ENCODE measurements around the gene RBBP7.
A peak's percentile ranks its signal among the peaks of the same experiment; 100 is the strongest.
"Not testable (repeated sequence)": the region's sequence is repeated elsewhere in the genome, so short reads cannot be mapped to it uniquely, and the experiment has no call there.

Gene RBBP7

GRCh38 chrX:16862829-16863228, 7.3 kb downstream of the RBBP7 start:
- DNase-seq: no peak

GRCh38 chrX:16856744-16857143, 13.4 kb downstream of the RBBP7 start:
- DNase-seq: no peak

GRCh38 chrX:16856076-16856404, 14.1 kb downstream of the RBBP7 start:
- DNase-seq: not testable (repeated sequence)

- no peak for DNase-seq
These were observed 14.6 kb downstream of the RBBP7 start for GRCh38 chrX:16855363-16856075.

- DNase-seq: no peak
These were observed 16.6 kb downstream of the RBBP7 start for GRCh38 chrX:16853537-16853936.

- no peak for DNase-seq
These were observed 17.5 kb downstream of the RBBP7 start for GRCh38 chrX:16852617-16853179.

GRCh38 chrX:16851827-16852226, 18.3 kb downstream of the RBBP7 start:
- DNase-seq: no peak

GRCh38 chrX:16851421-16851820, 18.7 kb downstream of the RBBP7 start:
- no peak for DNase-seq

- DNase-seq: no peak
These were observed 21.6 kb downstream of the RBBP7 start for GRCh38 chrX:16848541-16848940.

- DNase-seq: no peak
These were observed 24.5 kb downstream of the RBBP7 start for GRCh38 chrX:16845686-16846085.

GRCh38 chrX:16843208-16843909, 26.8 kb downstream of the RBBP7 start:
- DNase-seq: no peak

- no peak for DNase-seq
These were observed 27.5 kb downstream of the RBBP7 start for GRCh38 chrX:16842684-16843083.

- DNase-seq: no peak
These were observed 30.2 kb downstream of the RBBP7 start for GRCh38 chrX:16839852-16840460.

- DNase-seq: no peak
These were observed 30.8 kb downstream of the RBBP7 start for GRCh38 chrX:16839219-16839851.

- DNase-seq: no peak
These were observed 31.7 kb downstream of the RBBP7 start for GRCh38 chrX:16838202-16839066.

- DNase-seq: no peak
These were observed 33.8 kb downstream of the RBBP7 start for GRCh38 chrX:16836371-16836770.

- no peak for DNase-seq
These were observed 35.4 kb downstream of the RBBP7 start for GRCh38 chrX:16834806-16835205.

- DNase-seq: no peak
These were observed 37.9 kb downstream of the RBBP7 start for GRCh38 chrX:16832301-16832700.

GRCh38 chrX:16828124-16828908, 41.8 kb downstream of the RBBP7 start:
- no peak for DNase-seq

- DNase-seq: no peak
These were observed 42.9 kb downstream of the RBBP7 start for GRCh38 chrX:16827225-16827624.

GRCh38 chrX:16826207-16826606, 44.0 kb downstream of the RBBP7 start:
- DNase-seq: peak; percentile 35

All from NCI-H1436 treated with DMSO at 0.1 percent for 48 hours (cell line).